A549 (cell line): Measurements from ENCODE around the gene SMIM7. TPM values are rescaled to one million over a fixed set of nuclear protein-coding genes. Genes with fewer than 3 reads are reported as not detected.

Source experiments
- ATAC-seq, 2 experiments: fragments of 200-7000 bp in 1 of 2; fragments of >200 bp in 1 of 2; cut with Nextera tagmentation in 1 of 2; cut with Tn5 transposase in 1 of 2; 3 replicates each; pipeline versions ENCODE4 v1.8.0 to v1.9.1; 2018 to 2020; ENCODE audit warnings: mild to moderate bottlenecking in 1 of 2, moderate library complexity in 1 of 2
- CTCF ChIA-PET: fragments of 300-600 bp; sonication (Branson Sonifier 250); formaldehyde crosslinking; extraction: SDS; loops from one replicate; lab custom pipeline; 2021; ENCODE audit warnings: antibody characterized with exemption, inconsistent platforms; lab: Yijun Ruan, JAX
- POLR2A ChIA-PET: fragments of 350-600 bp; formaldehyde crosslinking; extraction: SDS; loops from one replicate; lab custom pipeline; 2021; ENCODE audit warnings: antibody characterized with exemption, inconsistent platforms; lab: Yijun Ruan, JAX
- DNase-seq, 2 experiments: peaks; one replicate each; pipeline versions ENCODE4 v3.0.0 to v3.0.0-alpha.2; 2011 to 2016; ENCODE audit warnings: low read depth in 1 of 2, low spot score in 1 of 2
- FAIRE-seq: peaks from 2 replicates; lab custom pipeline; 2011; peaks lifted over from hg19 to GRCh38; lab: Jason Lieb, UNC
- H3K27ac ChIP-seq, 2 experiments: fragments of >200 bp; sonication (Bioruptor Twin); formaldehyde crosslinking; 3 replicates each; pipeline ENCODE4 v1.5.1; 2016 to 2017
- H3K4me1 ChIP-seq: fragments of >200 bp; sonication (Bioruptor Twin); formaldehyde crosslinking; 3 replicates; pipeline ENCODE4 v1.6.1; 2016
- H3K4me2 ChIP-seq: fragments of >200 bp; sonication (Bioruptor Twin); formaldehyde crosslinking; 3 replicates; pipeline ENCODE4 v1.6.1; 2016
- H3K4me3 ChIP-seq: fragments of >200 bp; sonication (Bioruptor Twin); formaldehyde crosslinking; 3 replicates; pipeline ENCODE4 v1.5.1; 2016
- H3K9me3 ChIP-seq: fragments of >200 bp; sonication (Bioruptor Twin); formaldehyde crosslinking; 3 replicates; pipeline ENCODE4 v1.6.1; 2016
- BHLHE40 ChIP-seq: IDR thresholded peaks from 2 replicates; pipeline ENCODE4 v1.6.1; 2012; ENCODE audit warnings: low read depth, low read length, inconsistent platforms
- CBX2 ChIP-seq: fragments of 200-600 bp; sonication (generic); IDR thresholded peaks from 2 replicates; pipeline ENCODE4 v1.6.1; 2016; ENCODE audit warnings: low read depth, mild to moderate bottlenecking, borderline replicate concordance
- CEBPB ChIP-seq, 2 experiments: fragments of >200 bp in 1 of 2; sonication (Bioruptor Twin) in 1 of 2; formaldehyde crosslinking in 1 of 2; IDR thresholded peaks; 2 replicates each; pipeline ENCODE4 v1.6.1; 2012 to 2016
- EHMT2 ChIP-seq: fragments of 200-600 bp; sonication (generic); IDR thresholded peaks from 2 replicates; pipeline ENCODE4 v1.6.1; 2016; ENCODE audit warnings: antibody characterized with exemption, low read depth, mild to moderate bottlenecking, moderate library complexity
- EP300 ChIP-seq, 2 experiments: fragments of >200 bp; sonication (Bioruptor Twin); formaldehyde crosslinking; IDR thresholded peaks; 2 replicates in 1 of 2; 3 replicates in 1 of 2; pipeline ENCODE4 v1.6.1; 2016 to 2017
- FOXS1 ChIP-seq: fragments of 250-450 bp; sonication (Bioruptor Pico); IDR thresholded peaks from 2 replicates; pipeline ENCODE4 v1.5.0; 2020; ENCODE audit warnings: mild to moderate bottlenecking, moderate library complexity
- GATA3 ChIP-seq: IDR thresholded peaks from 2 replicates; pipeline ENCODE4 v1.6.1; 2012; ENCODE audit warnings: borderline replicate concordance
- HOXA7 ChIP-seq: fragments of 250-450 bp; sonication (Bioruptor Pico); IDR thresholded peaks from 2 replicates; pipeline ENCODE4 v1.5.0; 2020; ENCODE audit warnings: mild to moderate bottlenecking, moderate library complexity
- HOXB13 ChIP-seq: fragments of 250-450 bp; sonication (Bioruptor Pico); IDR thresholded peaks from 2 replicates; pipeline ENCODE4 v1.5.0; 2020; ENCODE audit warnings: low read depth, mild to moderate bottlenecking, moderate library complexity
- HOXB5 ChIP-seq: fragments of 250-450 bp; sonication (Bioruptor Pico); IDR thresholded peaks from 2 replicates; pipeline ENCODE4 v1.5.0; 2020; ENCODE audit warnings: mild to moderate bottlenecking, moderate library complexity
- JUN ChIP-seq, 2 experiments: fragments of >200 bp; sonication (Bioruptor Twin); formaldehyde crosslinking; IDR thresholded peaks; 2 replicates in 1 of 2; 3 replicates in 1 of 2; pipeline ENCODE4 v1.6.1; 2016 to 2017
- NR3C1 ChIP-seq: fragments of >200 bp; sonication (Bioruptor Twin); formaldehyde crosslinking; IDR thresholded peaks from 3 replicates; pipeline ENCODE4 v1.6.1; 2017
- PHF8 ChIP-seq: fragments of 200-600 bp; sonication (generic); IDR thresholded peaks from 2 replicates; pipeline ENCODE4 v1.6.1; 2016; ENCODE audit warnings: low read depth, mild to moderate bottlenecking, antibody characterized with exemption, moderate library complexity, borderline replicate concordance
- POLR2A ChIP-seq: IDR thresholded peaks from 2 replicates; pipeline ENCODE4 v1.6.1; 2012; ENCODE audit warnings: mild to moderate bottlenecking, low read length
- POLR2AphosphoS2 ChIP-seq: conservative IDR thresholded peaks from 2 replicates; pipeline ENCODE4 v1.6.1; 2012; ENCODE audit warnings: low read length, improper control_type of control experiment, inconsistent platforms
- RAD21 ChIP-seq, 2 experiments: fragments of >200 bp in 1 of 2; sonication (Bioruptor Twin) in 1 of 2; formaldehyde crosslinking in 1 of 2; IDR thresholded peaks in 1 of 2; conservative IDR thresholded peaks in 1 of 2; 2 replicates in 1 of 2; 3 replicates in 1 of 2; pipeline ENCODE4 v1.6.1; 2012 to 2018; ENCODE audit warnings: inconsistent platforms in 1 of 2
- RARB ChIP-seq: fragments of 250-450 bp; sonication (Bioruptor Pico); IDR thresholded peaks from 2 replicates; pipeline ENCODE4 v1.8.0; 2021; ENCODE audit warnings: mild to moderate bottlenecking, moderate library complexity
- RFX5 ChIP-seq: fragments of 450-650 bp; IDR thresholded peaks from 2 replicates; pipeline ENCODE4 v1.7.1; 2014; ENCODE audit warnings: antibody characterized with exemption, mild to moderate bottlenecking, moderate library complexity
- WGBS: methylation state at CpG from one replicate; pipeline ENCODE4 v1.1.6; 2017; ENCODE audit errors: missing lambda C conversion rate; 5-methylcytosine and 5-hydroxymethylcytosine counted together
- polyA minus RNA-seq: library from RNA; depleted of rRNA, polyadenylated mRNA; stranded (reverse); fragments of >200 nt; gene quantifications from 2 replicates; pipeline ENCODE4 v1.2.3, GENCODE V29; 2011; rRNA and poly(A)+ RNA removed
- polyA plus RNA-seq, 4 experiments: library from polyadenylated mRNA; depleted of rRNA in 3 of 4; stranded (reverse); fragments of >200 nt; fragmentation: RNase III in 1 of 4; extraction: RNeasy Plus Mini Kit Qiagen cat#74134 plus additional on column Dnase treatment in 1 of 4; gene quantifications; 2 replicates in 3 of 4; 3 replicates in 1 of 4; pipeline ENCODE4 v1.2.3, GENCODE V29; 2011 to 2017
- TF ChIP-seq, protein P1 (sequence below): fragments of >200 bp; sonication (Bioruptor Twin); formaldehyde crosslinking; IDR thresholded peaks from 3 replicates; pipeline ENCODE4 v1.5.1; 2016
- TF ChIP-seq, protein P2 (sequence below): IDR thresholded peaks from 2 replicates; pipeline ENCODE4 v1.6.1; 2012
- TF ChIP-seq, protein P3 (sequence below): IDR thresholded peaks from 2 replicates; pipeline ENCODE4 v1.6.1; 2012; ENCODE audit warnings: low read depth, borderline replicate concordance
- TF ChIP-seq, protein P4 (sequence below): fragments of 200-600 bp; sonication (generic); IDR thresholded peaks from 2 replicates; pipeline ENCODE4 v1.6.1; 2016; ENCODE audit warnings: antibody characterized with exemption, mild to moderate bottlenecking, moderate library complexity
- TF ChIP-seq, protein P5 (sequence below): fragments of >200 bp; sonication (Bioruptor Twin); formaldehyde crosslinking; IDR thresholded peaks from 3 replicates; pipeline ENCODE4 v1.6.1; 2016
- TF ChIP-seq, protein P6 (sequence below): fragments of 450-650 bp; IDR thresholded peaks from 2 replicates; pipeline ENCODE4 v1.6.1; 2014; ENCODE audit warnings: antibody characterized with exemption

The SMIM7 gene
- polyA plus RNA-seq (2011; rRNA removed) (98.8 and 103 TPM in 2 replicates), polyA plus RNA-seq (2017; fragmentation: RNase III; extraction: RNeasy Plus Mini Kit Qiagen cat#74134 plus additional on column Dnase treatment) (74.6 to 74.8 TPM (median 74.7 TPM) in 3 replicates), polyA minus RNA-seq (39.4 and 51.8 TPM in 2 replicates)
- 52.4 and 54.4 TPM in 2 replicates for polyA plus RNA-seq (2012; cell fraction: cytosol; rRNA removed)
- 15.9 and 30.1 TPM in 2 replicates for polyA plus RNA-seq (2012; cell fraction: nucleus; rRNA removed)

DNA sequence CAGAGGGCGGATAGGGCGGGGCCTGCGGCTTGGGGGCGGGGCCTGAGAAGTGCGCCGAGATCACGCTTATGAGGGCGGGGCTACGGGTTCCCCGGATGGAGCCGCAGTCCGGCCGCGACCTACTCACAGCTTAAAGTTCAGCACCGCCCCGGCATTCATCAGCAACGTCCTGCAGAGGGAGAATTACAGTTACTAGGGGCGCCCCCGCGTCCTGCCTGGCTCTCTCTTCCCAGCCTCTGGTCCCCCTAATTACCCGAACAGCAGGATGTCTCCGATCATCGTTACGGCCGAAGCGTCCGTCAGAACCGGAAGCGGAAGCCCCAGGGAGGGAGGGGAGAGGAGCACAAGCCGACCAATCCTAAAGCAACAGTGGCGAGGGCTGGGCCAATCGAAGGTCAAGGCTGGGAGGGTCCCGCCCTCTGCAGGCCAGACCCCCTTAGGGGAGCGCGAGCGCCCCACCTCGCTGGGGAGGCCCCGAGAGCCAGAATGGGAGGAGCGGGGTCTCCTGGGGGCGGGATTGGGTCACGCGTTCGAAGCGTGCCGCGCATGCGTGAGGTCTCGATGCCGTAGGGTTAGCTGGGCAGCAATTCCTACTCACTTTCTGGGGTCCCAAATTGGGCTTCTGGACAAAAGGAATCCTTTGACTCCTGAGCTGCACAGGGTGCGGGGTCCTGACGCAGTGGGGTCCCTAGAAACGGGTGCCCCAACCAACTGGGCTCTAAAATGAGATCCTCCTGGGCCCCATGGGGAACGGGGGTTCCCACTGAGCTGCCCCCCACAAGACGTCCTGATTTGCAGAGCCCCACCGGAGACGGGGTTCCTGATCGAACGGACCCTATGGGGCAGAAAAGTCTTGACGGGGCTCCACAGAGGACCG, at the start of gene SMIM7:
TSS of gene SMIM7 (minus strand) at position 313 of the 877 bp plus-strand sequence. CDS start at position 279, 34 bp downstream.
- Histone ChIP-seq H3K9me3 (no peaks in the 10 kb centered on the region), H3K4me3 (peak within 1 kb of the TSS; percentile 71), H3K4me2 (peak within 1 kb of the TSS; percentile 99), H3K27ac (peak within 1 kb of the TSS; percentile 97 to 99), H3K4me1 (peaks cover 7% of the 10 kb centered on the region; the same call in 2 of the 3 replicates)
- CTCF ChIA-PET: no interaction called here
- TF ChIP-seq RARB (CRISPR knock-in tag): no peak
- TF ChIP-seq HOXB13 (CRISPR knock-in tag): no peak
- no peak for TF ChIP-seq CEBPB (IDR thresholded peaks at IDR 0.05)
- TF ChIP-seq, protein P1, sequence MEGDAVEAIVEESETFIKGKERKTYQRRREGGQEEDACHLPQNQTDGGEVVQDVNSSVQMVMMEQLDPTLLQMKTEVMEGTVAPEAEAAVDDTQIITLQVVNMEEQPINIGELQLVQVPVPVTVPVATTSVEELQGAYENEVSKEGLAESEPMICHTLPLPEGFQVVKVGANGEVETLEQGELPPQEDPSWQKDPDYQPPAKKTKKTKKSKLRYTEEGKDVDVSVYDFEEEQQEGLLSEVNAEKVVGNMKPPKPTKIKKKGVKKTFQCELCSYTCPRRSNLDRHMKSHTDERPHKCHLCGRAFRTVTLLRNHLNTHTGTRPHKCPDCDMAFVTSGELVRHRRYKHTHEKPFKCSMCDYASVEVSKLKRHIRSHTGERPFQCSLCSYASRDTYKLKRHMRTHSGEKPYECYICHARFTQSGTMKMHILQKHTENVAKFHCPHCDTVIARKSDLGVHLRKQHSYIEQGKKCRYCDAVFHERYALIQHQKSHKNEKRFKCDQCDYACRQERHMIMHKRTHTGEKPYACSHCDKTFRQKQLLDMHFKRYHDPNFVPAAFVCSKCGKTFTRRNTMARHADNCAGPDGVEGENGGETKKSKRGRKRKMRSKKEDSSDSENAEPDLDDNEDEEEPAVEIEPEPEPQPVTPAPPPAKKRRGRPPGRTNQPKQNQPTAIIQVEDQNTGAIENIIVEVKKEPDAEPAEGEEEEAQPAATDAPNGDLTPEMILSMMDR: peak; percentile 26; the same call in 2 of the 3 replicates
- TF ChIP-seq JUN (IDR thresholded peaks at IDR 0.05): peak; percentile 87 to 92
- no peak for TF ChIP-seq EP300 (IDR thresholded peaks at IDR 0.05)
- TF ChIP-seq HOXA7 (CRISPR knock-in tag): no peak
- TF ChIP-seq PHF8: peak; percentile 67; the same call in 1 of the 2 replicates
- TF ChIP-seq POLR2A: peak; percentile 62
- no peak for TF ChIP-seq NR3C1
- TF ChIP-seq, protein P2, sequence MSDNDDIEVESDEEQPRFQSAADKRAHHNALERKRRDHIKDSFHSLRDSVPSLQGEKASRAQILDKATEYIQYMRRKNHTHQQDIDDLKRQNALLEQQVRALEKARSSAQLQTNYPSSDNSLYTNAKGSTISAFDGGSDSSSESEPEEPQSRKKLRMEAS: peak; percentile 82
- TF ChIP-seq, protein P3, sequence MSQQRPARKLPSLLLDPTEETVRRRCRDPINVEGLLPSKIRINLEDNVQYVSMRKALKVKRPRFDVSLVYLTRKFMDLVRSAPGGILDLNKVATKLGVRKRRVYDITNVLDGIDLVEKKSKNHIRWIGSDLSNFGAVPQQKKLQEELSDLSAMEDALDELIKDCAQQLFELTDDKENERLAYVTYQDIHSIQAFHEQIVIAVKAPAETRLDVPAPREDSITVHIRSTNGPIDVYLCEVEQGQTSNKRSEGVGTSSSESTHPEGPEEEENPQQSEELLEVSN: peak; percentile 76
- TF ChIP-seq RFX5: 0 out of 2 replicates have a peak, but pooled peaks have one; percentile 34
- TF ChIP-seq, protein P4, sequence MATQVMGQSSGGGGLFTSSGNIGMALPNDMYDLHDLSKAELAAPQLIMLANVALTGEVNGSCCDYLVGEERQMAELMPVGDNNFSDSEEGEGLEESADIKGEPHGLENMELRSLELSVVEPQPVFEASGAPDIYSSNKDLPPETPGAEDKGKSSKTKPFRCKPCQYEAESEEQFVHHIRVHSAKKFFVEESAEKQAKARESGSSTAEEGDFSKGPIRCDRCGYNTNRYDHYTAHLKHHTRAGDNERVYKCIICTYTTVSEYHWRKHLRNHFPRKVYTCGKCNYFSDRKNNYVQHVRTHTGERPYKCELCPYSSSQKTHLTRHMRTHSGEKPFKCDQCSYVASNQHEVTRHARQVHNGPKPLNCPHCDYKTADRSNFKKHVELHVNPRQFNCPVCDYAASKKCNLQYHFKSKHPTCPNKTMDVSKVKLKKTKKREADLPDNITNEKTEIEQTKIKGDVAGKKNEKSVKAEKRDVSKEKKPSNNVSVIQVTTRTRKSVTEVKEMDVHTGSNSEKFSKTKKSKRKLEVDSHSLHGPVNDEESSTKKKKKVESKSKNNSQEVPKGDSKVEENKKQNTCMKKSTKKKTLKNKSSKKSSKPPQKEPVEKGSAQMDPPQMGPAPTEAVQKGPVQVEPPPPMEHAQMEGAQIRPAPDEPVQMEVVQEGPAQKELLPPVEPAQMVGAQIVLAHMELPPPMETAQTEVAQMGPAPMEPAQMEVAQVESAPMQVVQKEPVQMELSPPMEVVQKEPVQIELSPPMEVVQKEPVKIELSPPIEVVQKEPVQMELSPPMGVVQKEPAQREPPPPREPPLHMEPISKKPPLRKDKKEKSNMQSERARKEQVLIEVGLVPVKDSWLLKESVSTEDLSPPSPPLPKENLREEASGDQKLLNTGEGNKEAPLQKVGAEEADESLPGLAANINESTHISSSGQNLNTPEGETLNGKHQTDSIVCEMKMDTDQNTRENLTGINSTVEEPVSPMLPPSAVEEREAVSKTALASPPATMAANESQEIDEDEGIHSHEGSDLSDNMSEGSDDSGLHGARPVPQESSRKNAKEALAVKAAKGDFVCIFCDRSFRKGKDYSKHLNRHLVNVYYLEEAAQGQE: no peak
- TF ChIP-seq, protein P5, sequence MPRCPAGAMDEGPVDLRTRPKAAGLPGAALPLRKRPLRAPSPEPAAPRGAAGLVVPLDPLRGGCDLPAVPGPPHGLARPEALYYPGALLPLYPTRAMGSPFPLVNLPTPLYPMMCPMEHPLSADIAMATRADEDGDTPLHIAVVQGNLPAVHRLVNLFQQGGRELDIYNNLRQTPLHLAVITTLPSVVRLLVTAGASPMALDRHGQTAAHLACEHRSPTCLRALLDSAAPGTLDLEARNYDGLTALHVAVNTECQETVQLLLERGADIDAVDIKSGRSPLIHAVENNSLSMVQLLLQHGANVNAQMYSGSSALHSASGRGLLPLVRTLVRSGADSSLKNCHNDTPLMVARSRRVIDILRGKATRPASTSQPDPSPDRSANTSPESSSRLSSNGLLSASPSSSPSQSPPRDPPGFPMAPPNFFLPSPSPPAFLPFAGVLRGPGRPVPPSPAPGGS: 0 out of 3 replicates have a peak, but pooled peaks have one; percentile 58
- TF ChIP-seq, protein P6, sequence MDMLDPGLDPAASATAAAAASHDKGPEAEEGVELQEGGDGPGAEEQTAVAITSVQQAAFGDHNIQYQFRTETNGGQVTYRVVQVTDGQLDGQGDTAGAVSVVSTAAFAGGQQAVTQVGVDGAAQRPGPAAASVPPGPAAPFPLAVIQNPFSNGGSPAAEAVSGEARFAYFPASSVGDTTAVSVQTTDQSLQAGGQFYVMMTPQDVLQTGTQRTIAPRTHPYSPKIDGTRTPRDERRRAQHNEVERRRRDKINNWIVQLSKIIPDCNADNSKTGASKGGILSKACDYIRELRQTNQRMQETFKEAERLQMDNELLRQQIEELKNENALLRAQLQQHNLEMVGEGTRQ: no peak
- TF ChIP-seq POLR2AphosphoS2: no peak
- no peak for TF ChIP-seq HOXB5
- TF ChIP-seq BHLHE40: peak; percentile 86
- TF ChIP-seq RAD21 (conservative IDR thresholded peaks at IDR 0.05 in 1 of 2, IDR thresholded peaks at IDR 0.05 in 1 of 2): no peak
- no peak for TF ChIP-seq GATA3
- TF ChIP-seq CBX2: no peak
- no peak for TF ChIP-seq FOXS1 (CRISPR knock-in tag)
- no peak for TF ChIP-seq EHMT2
- WGBS: 8% methylated on average over 12 of the region's 60 CpGs
- peak; percentile 89 to 97 for DNase-seq
- FAIRE-seq: no peak
- POLR2A ChIA-PET: interaction anchor here (0.5 to 1.5 kb wide), 11 partner anchors 10 to 652 kb away, joined by 3 to 5 read pairs (median 3); partner anchors contain the start of genes MED26, NWD1 and USE1
- ATAC-seq: peak; percentile 97 to 99
